Fibroblast of villous mesenchyme (primary cell): ENCODE results near the gene PANK4. TPM values are rescaled to one million over a fixed set of nuclear protein-coding genes. Genes with fewer than 3 reads are reported as not detected.

Source experiments
- DNase-seq: peaks from one replicate; pipeline ENCODE4 v3.0.0-alpha.2; 2010; ENCODE audit warnings: low read depth
- H3K4me3 ChIP-seq: 2 replicates; pipeline ENCODE4 v1.5.1; 2011; ENCODE audit warnings: low read depth, mild to moderate bottlenecking, low read length
- total RNA-seq: library from RNA; depleted of rRNA; stranded (reverse); fragments of >200 nt; gene quantifications from 2 replicates; pipeline ENCODE4 v1.2.3, GENCODE V29; 2012
- TF ChIP-seq, protein P1 (sequence below): IDR thresholded peaks from 2 replicates; pipeline ENCODE4 v1.5.1; 2012; ENCODE audit warnings: low read depth, mild to moderate bottlenecking, low read length; ENCODE audit not compliant: insufficient read depth

The PANK4 gene
- total RNA-seq, 1 donor: 27.6 TPM

DNA sequence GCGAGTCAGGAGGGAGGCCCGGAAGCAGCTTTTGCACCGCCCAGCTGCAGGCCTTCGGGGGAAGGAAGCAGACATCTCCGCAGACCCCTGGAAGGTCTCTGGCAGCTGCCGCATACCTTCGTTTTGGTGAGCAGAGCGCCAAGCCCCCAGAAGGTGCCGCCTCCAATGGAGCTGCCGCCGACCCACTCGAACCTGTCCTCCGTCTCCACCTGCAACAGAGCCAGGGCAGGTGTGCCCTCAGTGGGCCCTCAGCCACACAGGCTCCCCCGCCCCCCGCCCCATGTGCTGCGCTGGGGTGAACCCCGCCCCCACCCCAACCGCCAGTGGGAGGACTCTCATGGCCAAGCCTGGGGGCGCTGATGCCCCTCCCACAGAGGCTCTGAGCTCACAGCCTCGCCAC is 6.2 kb downstream of the PANK4 start:
- no peak overlapping the region for H3K4me3 ChIP-seq
- DNase-seq: no peak
- TF ChIP-seq, protein P1, sequence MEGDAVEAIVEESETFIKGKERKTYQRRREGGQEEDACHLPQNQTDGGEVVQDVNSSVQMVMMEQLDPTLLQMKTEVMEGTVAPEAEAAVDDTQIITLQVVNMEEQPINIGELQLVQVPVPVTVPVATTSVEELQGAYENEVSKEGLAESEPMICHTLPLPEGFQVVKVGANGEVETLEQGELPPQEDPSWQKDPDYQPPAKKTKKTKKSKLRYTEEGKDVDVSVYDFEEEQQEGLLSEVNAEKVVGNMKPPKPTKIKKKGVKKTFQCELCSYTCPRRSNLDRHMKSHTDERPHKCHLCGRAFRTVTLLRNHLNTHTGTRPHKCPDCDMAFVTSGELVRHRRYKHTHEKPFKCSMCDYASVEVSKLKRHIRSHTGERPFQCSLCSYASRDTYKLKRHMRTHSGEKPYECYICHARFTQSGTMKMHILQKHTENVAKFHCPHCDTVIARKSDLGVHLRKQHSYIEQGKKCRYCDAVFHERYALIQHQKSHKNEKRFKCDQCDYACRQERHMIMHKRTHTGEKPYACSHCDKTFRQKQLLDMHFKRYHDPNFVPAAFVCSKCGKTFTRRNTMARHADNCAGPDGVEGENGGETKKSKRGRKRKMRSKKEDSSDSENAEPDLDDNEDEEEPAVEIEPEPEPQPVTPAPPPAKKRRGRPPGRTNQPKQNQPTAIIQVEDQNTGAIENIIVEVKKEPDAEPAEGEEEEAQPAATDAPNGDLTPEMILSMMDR: no peak

DNA sequence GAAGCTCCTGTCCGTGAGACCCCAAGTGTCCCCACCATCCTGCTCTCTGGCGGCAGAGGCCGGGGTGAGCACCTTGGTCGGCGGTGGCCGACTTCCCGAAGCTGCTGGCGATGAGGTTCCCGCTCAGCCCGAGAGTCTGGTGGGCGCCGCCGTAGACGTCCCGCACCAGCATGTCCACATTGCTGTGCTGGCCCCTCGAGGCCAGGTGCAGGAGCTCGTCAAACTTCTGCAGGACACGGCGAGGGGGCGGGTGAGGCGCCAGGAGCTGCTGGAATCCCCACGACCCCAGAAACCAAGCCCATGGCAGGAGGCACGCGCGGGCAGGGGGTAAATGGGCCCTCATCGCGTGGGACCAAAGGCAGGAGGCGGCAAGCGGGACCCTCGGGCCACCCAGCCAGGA is 6.7 kb downstream of the PANK4 start:
- no peak overlapping the region for H3K4me3 ChIP-seq
- no peak for DNase-seq
- TF ChIP-seq, protein P1: no peak

- TF ChIP-seq, protein P1: no peak
- no peak for DNase-seq
- no peak overlapping the region for H3K4me3 ChIP-seq
Observed at GRCh38 chr1:2519029-2519685, 7.2 kb downstream of the PANK4 start.

DNA sequence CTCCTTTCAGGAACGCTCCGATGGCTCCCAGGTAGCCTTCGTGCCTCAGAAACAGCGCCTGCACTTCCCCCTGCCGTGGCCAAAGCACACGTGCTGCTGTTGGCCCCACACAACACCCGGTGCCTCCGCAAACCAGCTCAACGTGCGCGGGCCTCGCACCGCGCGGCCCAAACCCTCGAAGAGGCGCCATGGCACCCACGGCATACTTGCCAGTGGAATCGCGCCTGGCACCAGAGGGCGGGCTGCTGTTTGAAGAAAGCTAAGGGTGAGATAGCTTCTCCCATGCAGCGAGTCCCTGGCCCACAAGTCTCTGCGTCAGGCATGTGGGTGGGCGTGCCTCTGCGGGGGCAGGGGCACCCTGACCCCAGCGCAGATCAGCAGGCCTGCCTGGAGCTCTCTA is 7.9 kb downstream of the PANK4 start:
- H3K4me3 ChIP-seq: no peak overlapping the region
- TF ChIP-seq, protein P1: no peak
- no peak for DNase-seq

GRCh38 chr1:2517966-2518365 is 8.4 kb downstream of the PANK4 start:
- TF ChIP-seq, protein P1: no peak
- DNase-seq: no peak
- H3K4me3 ChIP-seq: no peak overlapping the region

DNA sequence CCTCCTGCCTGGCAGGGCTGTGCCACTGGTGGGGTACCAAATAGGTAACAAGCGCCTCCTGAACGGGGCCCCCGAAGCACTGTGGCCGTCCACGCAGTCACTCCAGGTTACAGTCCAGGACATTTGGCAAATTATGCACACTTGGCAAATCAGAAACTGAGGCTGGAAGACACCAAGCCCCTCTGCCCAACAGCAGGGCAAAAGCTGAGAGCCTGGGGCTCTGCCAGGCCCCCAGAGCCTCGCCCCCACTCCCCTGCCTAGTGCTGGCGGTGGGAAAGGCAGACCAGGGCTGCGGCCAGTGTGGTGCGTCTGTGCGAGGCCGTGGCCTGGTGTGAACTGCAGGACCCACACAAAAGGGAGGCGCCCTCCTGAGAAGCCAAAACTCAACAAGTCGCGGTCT is 9.4 kb downstream of the PANK4 start:
- no peak overlapping the region for H3K4me3 ChIP-seq
- DNase-seq: no peak
- TF ChIP-seq, protein P1: no peak

GRCh38 chr1:2516124-2516523 is 10.3 kb downstream of the PANK4 start:
- H3K4me3 ChIP-seq: no peak overlapping the region
- no peak for DNase-seq
- TF ChIP-seq, protein P1: no peak
